Thyroid gland (tissue), 4 donors: ENCODE data around the gene KCNQ2. TPM values are rescaled to one million over a fixed set of nuclear protein-coding genes. Genes with fewer than 3 reads are reported as not detected.

Source experiments
- DNase-seq, 2 donors: peaks; one replicate each; pipeline ENCODE4 v3.0.0-alpha.2; 2019
- H3K27ac ChIP-seq, 3 donors: fragments of 200-600 bp; sonication (generic); 1 replicate in 2 of 3; 2 replicates in 1 of 3; pipeline ENCODE4 v1.5.1; 2016 to 2019; ENCODE audit warnings: mild to moderate bottlenecking in 1 of 3, moderate library complexity in 1 of 3
- H3K27me3 ChIP-seq: fragments of 200-600 bp; sonication (generic); one replicate; pipeline ENCODE4 v1.5.1; 2019
- H3K36me3 ChIP-seq, 2 donors: fragments of 200-600 bp; sonication (generic); one replicate each; pipeline ENCODE4 v1.5.1; 2016 to 2019
- H3K4me1 ChIP-seq, 2 donors: fragments of 200-600 bp; sonication (generic); one replicate each; pipeline ENCODE4 v1.5.1; 2017 to 2019
- H3K4me3 ChIP-seq, 3 donors: fragments of 200-600 bp; sonication (generic); replicated peaks in 1 of 3; 1 replicate in 2 of 3; 2 replicates in 1 of 3; pipeline ENCODE4 v1.5.1; 2016; ENCODE audit warnings: mild to moderate bottlenecking in 1 of 3
- H3K9me3 ChIP-seq: fragments of 200-600 bp; sonication (generic); one replicate; pipeline ENCODE4 v1.5.1; 2017
- POLR2A ChIP-seq, 2 donors: fragments of 450-650 bp; IDR thresholded peaks; one replicate each; pipeline ENCODE4 v1.6.1; 2017; ENCODE audit warnings: antibody characterized with exemption in 2 of 2, mild to moderate bottlenecking in 2 of 2, moderate library complexity in 1 of 2
- WGBS, 2 donors: methylation state at CpG; one replicate each; pipeline ENCODE4 v1.1.5; 2017; 5-methylcytosine and 5-hydroxymethylcytosine counted together
- intact Hi-C: fragments of 100-400 bp; cut with DNase I; formaldehyde crosslinking; loops from one replicate; pipeline ENCODE4 v1.15.1; 2023
- total RNA-seq, 4 donors: library from RNA; depleted of rRNA; stranded (reverse); fragments of >200 nt; gene quantifications; one replicate each; pipeline ENCODE4 v1.2.3, GENCODE V29; 2016
- TF ChIP-seq, protein P1 (sequence below), 6 experiments: fragments of 200-600 bp in 3 of 6; fragments of 450-650 bp in 3 of 6; sonication (generic) in 3 of 6; IDR thresholded peaks; one replicate each; pipeline ENCODE4 v1.5.1; 2016 to 2019; ENCODE audit warnings: antibody characterized with exemption in 6 of 6, mild to moderate bottlenecking in 2 of 6, inconsistent platforms in 1 of 6, moderate library complexity in 1 of 6

KCNQ2 gene
- total RNA-seq, 4 donors from 2014 or later: 0.11 to 0.27 TPM; not detected in 2

DNA sequence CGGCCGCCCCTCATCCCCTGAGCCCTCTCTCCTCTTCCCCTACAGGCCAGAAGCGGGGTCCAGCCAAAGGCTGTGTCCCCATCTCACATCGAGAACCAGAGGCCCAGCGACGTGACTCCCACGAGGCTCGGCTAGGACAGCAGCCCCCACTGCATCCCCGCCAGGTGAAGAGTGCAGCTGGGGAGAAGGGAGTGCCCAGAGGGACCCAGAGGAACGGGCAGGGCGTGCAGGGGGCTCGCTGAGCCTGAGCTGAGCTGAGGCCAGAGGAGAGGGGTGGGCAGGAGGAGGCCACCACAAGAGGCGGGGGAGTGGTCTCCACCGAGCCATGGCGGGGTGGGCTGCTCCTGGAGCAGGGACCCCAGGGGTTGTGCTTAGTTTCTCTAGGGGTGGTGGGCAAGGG, 32.6 kb downstream of the KCNQ2 start:
- no peaks in the 10 kb centered on the region for H3K27me3 ChIP-seq
- DNase-seq: no peak
- TF ChIP-seq, protein P1, sequence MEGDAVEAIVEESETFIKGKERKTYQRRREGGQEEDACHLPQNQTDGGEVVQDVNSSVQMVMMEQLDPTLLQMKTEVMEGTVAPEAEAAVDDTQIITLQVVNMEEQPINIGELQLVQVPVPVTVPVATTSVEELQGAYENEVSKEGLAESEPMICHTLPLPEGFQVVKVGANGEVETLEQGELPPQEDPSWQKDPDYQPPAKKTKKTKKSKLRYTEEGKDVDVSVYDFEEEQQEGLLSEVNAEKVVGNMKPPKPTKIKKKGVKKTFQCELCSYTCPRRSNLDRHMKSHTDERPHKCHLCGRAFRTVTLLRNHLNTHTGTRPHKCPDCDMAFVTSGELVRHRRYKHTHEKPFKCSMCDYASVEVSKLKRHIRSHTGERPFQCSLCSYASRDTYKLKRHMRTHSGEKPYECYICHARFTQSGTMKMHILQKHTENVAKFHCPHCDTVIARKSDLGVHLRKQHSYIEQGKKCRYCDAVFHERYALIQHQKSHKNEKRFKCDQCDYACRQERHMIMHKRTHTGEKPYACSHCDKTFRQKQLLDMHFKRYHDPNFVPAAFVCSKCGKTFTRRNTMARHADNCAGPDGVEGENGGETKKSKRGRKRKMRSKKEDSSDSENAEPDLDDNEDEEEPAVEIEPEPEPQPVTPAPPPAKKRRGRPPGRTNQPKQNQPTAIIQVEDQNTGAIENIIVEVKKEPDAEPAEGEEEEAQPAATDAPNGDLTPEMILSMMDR (IDR thresholded peaks at IDR 0.05): no peak
- TF ChIP-seq POLR2A (IDR thresholded peaks at IDR 0.05): no peak

DNA sequence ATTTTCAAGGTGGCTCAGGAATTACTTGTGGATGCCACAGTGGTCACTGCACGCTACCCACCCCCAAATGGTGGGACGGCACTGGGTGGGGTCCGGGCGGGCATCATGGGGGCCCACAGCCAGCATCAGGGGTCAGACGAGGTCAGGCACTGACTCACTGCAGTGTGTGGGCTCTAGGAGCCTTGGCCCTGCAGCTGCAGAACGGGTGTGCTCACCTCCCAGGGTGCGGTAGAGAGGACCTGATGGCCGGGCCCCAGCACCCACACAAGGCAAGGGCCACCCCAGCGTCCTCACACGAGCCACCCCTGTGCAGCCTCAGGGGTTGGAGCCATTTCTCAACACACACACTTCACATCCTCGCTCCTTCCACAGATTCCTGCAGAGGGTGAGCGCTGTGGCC, 34.3 kb downstream of the KCNQ2 start:
- no peak for DNase-seq
- Histone ChIP-seq H3K4me1 (no peaks in the 10 kb centered on the region), H3K27ac (no peak overlapping the region), H3K4me3 (no peak overlapping the region), H3K27me3 (no peaks in the 10 kb centered on the region), H3K36me3 (no peaks in the 10 kb centered on the region), H3K9me3 (no peaks in the 10 kb centered on the region)
- no peak for TF ChIP-seq POLR2A (IDR thresholded peaks at IDR 0.05)
- TF ChIP-seq, protein P1 (IDR thresholded peaks at IDR 0.05): no peak
- WGBS, 2 donors: 90 to 92% methylated on average over 7 to 9 of the region's 12 CpGs
- intact Hi-C loops: no loop called here

More for the DNA sequence above, 32.6 kb downstream of the KCNQ2 start:
- 82 to 88% methylated on average over 8 to 11 of the region's 15 CpGs for WGBS, 2 donors
- intact Hi-C loops: no loop called here
- no peak overlapping the region for H3K27ac ChIP-seq
- no peaks in the 10 kb centered on the region for H3K9me3 ChIP-seq
- H3K36me3 ChIP-seq: no peaks in the 10 kb centered on the region
- no peak overlapping the region for H3K4me3 ChIP-seq
- no peaks in the 10 kb centered on the region for H3K4me1 ChIP-seq

DNA sequence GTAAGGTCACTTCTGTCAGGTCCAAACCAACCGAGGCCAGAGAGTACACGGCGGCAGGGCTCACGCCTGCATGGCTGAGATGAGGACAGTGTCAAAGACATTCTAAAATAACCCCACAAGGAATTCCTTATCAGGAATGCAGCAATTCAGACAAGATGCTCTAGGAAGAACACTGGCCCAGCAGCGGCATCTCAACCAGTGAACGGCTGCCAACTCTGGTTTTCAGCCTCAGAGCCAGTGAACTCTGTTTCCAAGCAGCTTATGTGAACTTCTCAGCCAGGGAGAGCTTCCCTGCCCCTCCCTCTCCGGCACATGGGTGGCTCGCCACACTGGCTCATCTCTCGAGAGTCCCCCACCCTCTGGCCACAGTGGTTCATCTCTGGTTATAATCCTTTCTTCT, 36.9 kb downstream of the KCNQ2 start:
- H3K4me3 ChIP-seq: no peak overlapping the region
- 48 to 63% methylated on average over 9 of the region's 9 CpGs for WGBS, 2 donors
- intact Hi-C loops: no loop called here
- no peaks in the 10 kb centered on the region for H3K4me1 ChIP-seq
- no peak overlapping the region for H3K27ac ChIP-seq
- no peak for TF ChIP-seq POLR2A (IDR thresholded peaks at IDR 0.05)
- TF ChIP-seq, protein P1 (IDR thresholded peaks at IDR 0.05): no peak
- no peaks in the 10 kb centered on the region for H3K36me3 ChIP-seq
- no peak for DNase-seq
- no peaks in the 10 kb centered on the region for H3K9me3 ChIP-seq
- no peaks in the 10 kb centered on the region for H3K27me3 ChIP-seq

DNA sequence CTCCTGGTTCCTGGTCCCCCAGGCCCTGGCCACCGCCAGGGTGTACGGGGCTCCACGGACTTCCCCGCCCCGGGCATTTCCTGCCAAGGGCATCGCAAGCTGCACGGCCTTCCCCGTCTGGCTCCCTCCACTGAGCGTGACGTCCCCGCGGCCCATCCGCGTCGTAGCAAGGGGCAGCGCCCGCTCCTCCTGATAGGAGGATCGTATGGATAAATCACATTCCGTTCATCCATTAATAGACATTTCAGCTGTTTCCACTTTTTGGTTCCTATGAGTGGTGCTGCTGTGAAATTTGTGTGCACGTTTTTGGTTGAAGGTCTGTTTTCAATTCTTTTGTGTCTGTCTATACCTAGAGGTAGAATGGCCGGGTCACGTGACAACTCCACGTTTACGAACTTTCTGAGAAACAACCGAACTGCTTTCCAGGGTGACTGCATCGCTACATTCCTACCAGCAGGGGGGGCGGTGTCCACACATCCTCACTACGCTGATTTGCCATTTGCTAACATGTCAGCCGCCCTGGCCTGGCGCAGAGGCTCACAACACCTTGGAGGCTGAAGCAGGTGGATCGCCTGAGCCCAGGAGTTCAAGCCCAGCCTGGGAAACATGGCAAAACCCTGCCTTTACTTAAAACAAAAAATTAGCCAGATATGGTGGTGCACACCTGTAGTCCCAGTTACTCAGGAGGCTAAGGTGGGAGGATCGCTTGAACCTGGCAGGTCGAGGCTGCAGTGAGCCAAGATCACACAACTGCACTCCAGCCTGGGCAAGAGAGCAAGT, 37.7 kb downstream of the KCNQ2 start:
- Histone ChIP-seq H3K36me3 (no peaks in the 10 kb centered on the region), H3K4me1 (no peaks in the 10 kb centered on the region), H3K9me3 (no peaks in the 10 kb centered on the region), H3K27ac (no peak overlapping the region), H3K27me3 (no peaks in the 10 kb centered on the region), H3K4me3 (no peak overlapping the region)
- WGBS, 2 donors: 49 to 56% methylated on average over 33 of the region's 33 CpGs
- intact Hi-C loops: no loop called here
- no peak for TF ChIP-seq POLR2A (IDR thresholded peaks at IDR 0.05)
- TF ChIP-seq, protein P1 (IDR thresholded peaks at IDR 0.05): peak; percentile 27 to 62 (median 54)
- peak; percentile 39 to 47 for DNase-seq

DNA sequence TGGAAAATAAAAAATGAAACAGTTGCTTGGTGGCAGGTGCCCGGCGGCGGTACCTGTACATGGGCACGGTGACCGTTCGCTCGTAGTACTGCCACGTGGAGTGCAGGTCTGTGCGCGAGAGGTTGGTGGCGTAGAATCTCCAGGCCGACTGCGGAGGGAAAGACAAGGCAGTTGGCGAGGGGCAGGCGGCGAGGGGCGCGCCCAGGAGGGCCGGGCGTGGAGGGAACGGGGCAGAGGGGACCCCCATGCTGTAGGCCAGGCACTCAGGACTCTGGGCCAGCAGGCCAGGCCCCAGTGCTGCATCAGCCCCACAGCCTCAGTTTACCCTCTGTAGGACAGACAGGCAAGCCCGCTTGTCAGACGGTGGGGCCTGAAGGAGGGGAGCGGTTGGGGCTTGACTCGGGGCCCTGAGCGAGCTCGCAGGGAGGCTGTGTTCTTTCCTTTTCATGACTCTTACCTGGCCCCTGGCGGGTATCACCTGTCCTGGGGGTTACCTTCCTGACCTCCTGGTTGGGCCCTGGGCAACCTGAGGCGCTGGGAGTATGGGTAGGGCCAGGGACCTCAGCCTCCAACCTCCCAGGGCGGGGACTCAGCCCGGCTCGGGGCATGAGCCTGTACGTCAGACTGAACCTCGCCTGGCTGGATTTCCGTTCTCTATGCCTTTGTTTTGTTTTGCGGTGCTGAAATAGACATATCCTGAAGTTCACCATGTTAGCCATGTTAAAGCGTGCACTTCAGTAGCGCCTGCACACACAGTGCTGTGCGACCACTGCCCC, 38.5 kb downstream of the KCNQ2 start:
- no peak for DNase-seq

More for the DNA sequence above, 38.5 kb downstream of the KCNQ2 start:
- H3K4me3 ChIP-seq: no peak overlapping the region
- H3K4me1 ChIP-seq: no peaks in the 10 kb centered on the region
- no peaks in the 10 kb centered on the region for H3K9me3 ChIP-seq
- no peaks in the 10 kb centered on the region for H3K36me3 ChIP-seq
- intact Hi-C loops: no loop called here
- 88 to 90% methylated on average over 38 to 39 of the region's 39 CpGs for WGBS, 2 donors
- TF ChIP-seq POLR2A (IDR thresholded peaks at IDR 0.05): no peak
- TF ChIP-seq, protein P1 (IDR thresholded peaks at IDR 0.05): no peak
- no peak overlapping the region for H3K27ac ChIP-seq
- no peaks in the 10 kb centered on the region for H3K27me3 ChIP-seq
